ENCODE results near the gene TMEM41B. TPM values are rescaled to one million over a fixed set of nuclear protein-coding genes. Genes with fewer than 3 reads are reported as not detected.
"Not testable (repeated sequence)": the region's sequence is repeated elsewhere in the genome, so short reads cannot be mapped to it uniquely, and the experiment has no call there.

TMEM41B gene
- polyA plus RNA-seq, 2 donors = 12.2 to 19.4 TPM

GRCh38 chr11:9236242-9236641, 78.2 kb downstream of the TMEM41B start:
- H3K9me3 ChIP-seq (ENCODE audit: control insufficient read depth in 2 of 2, insufficient read depth in 1 of 2, low read depth in 1 of 2, low read length in 1 of 2) = not testable (repeated sequence)
- 94 to 95% methylated on average over 10 of the region's 10 CpGs for WGBS, 2 donors

GRCh38 chr11:9232482-9232881, 81.9 kb downstream of the TMEM41B start:
- Histone ChIP-seq H3K9me3 (ENCODE audit: control insufficient read depth in 2 of 2, insufficient read depth in 1 of 2, low read depth in 1 of 2, low read length in 1 of 2) (no peaks in the 10 kb centered on the region), H3K4me3 (ENCODE audit: low read depth in 1 of 2, low read length in 2 of 2) (no peak overlapping the region), H3K36me3 (ENCODE audit: control insufficient read depth in 2 of 2, insufficient read depth in 2 of 2, low read length in 1 of 2) (no peaks in the 10 kb centered on the region), H3K27ac (ENCODE audit: low read depth in 2 of 2, low read length in 1 of 2) (no peak overlapping the region), H3K4me1 (ENCODE audit: control insufficient read depth in 2 of 2, insufficient read depth in 2 of 2, low read length in 1 of 2) (no peaks in the 10 kb centered on the region), H3K27me3 (ENCODE audit: control insufficient read depth in 1 of 2, insufficient read depth in 2 of 2, low read length in 2 of 2) (no peaks in the 10 kb centered on the region)
- 81 to 83% methylated on average over 3 of the region's 3 CpGs for WGBS, 2 donors

More at GRCh38 chr11:9236242-9236641, 78.2 kb downstream of the TMEM41B start:
- not testable (repeated sequence) for H3K4me1 ChIP-seq (ENCODE audit: control insufficient read depth in 2 of 2, insufficient read depth in 2 of 2, low read length in 1 of 2); H3K4me3 ChIP-seq (ENCODE audit: low read depth in 1 of 2, low read length in 2 of 2); H3K36me3 ChIP-seq (ENCODE audit: control insufficient read depth in 2 of 2, insufficient read depth in 2 of 2, low read length in 1 of 2); H3K27me3 ChIP-seq (ENCODE audit: control insufficient read depth in 1 of 2, insufficient read depth in 2 of 2, low read length in 2 of 2); H3K27ac ChIP-seq (ENCODE audit: low read depth in 2 of 2, low read length in 1 of 2)

- no peak overlapping the region for H3K4me3 ChIP-seq (ENCODE audit: low read depth in 1 of 2, low read length in 2 of 2)
- no peaks in the 10 kb centered on the region for H3K27me3 ChIP-seq (ENCODE audit: control insufficient read depth in 1 of 2, insufficient read depth in 2 of 2, low read length in 2 of 2)
- H3K9me3 ChIP-seq (ENCODE audit: control insufficient read depth in 2 of 2, insufficient read depth in 1 of 2, low read depth in 1 of 2, low read length in 1 of 2) = no peaks in the 10 kb centered on the region
- no peaks in the 10 kb centered on the region for H3K4me1 ChIP-seq (ENCODE audit: control insufficient read depth in 2 of 2, insufficient read depth in 2 of 2, low read length in 1 of 2)
- WGBS, 2 donors = 0 to 1% methylated on average over 1 of the region's 1 CpG
- no peaks in the 10 kb centered on the region for H3K36me3 ChIP-seq (ENCODE audit: control insufficient read depth in 2 of 2, insufficient read depth in 2 of 2, low read length in 1 of 2)
- no peak overlapping the region for H3K27ac ChIP-seq (ENCODE audit: low read depth in 2 of 2, low read length in 1 of 2)
Measured at GRCh38 chr11:9231848-9232177, 82.6 kb downstream of the TMEM41B start.

Other genes with a start within 250 kb of the TMEM41B start
- 1 to 10 TPM in 1 of 2 donors, under 1 TPM in 1; 0.84 to 4.6 TPM for gene SCUBE2, start 223.0 kb downstream of the TMEM41B start, polyA plus RNA-seq
- 10 to 100 TPM in 1 of 2 donors, 1 to 10 TPM in 1; 6.9 to 15.4 TPM for gene DENND5A, start 49.2 kb downstream of the TMEM41B start, polyA plus RNA-seq
- 10 to 100 TPM; 18.2 to 27.2 TPM for gene IPO7, start 70.1 kb upstream of the TMEM41B start, polyA plus RNA-seq
- 10 to 100 TPM in 1 of 2 donors, 1 to 10 TPM in 1; 9.9 to 12.3 TPM for gene ZNF143, start 146.4 kb upstream of the TMEM41B start, polyA plus RNA-seq

Data from esophagus (tissue), 2 donors.